K562 (cell line): ENCODE results near the gene P2RX5. TPM values are rescaled to one million over a fixed set of nuclear protein-coding genes. Genes with fewer than 3 reads are reported as not detected.
A peak's percentile ranks its signal among the peaks of the same experiment; 100 is the strongest.

ENCODE experiments used
- ATAC-seq: fragments of 200-7000 bp; cut with Tn5 transposase; 3 replicates; pipeline ENCODE4 v1.9.1; 2020; ENCODE audit warnings: moderate library complexity
- BruUV-seq: library from RNA; stranded (reverse); fragments of 400-500 nt; replicated peaks from 2 replicates; lab custom pipeline; 2021; lab: Mats Ljungman, UMichigan
- CTCF ChIA-PET: fragments of 300-600 bp; formaldehyde crosslinking; extraction: SDS; loops from one replicate; lab custom pipeline; 2021; ENCODE audit warnings: low intra/inter-chr PET ratio; lab: Yijun Ruan, JAX
- POLR2A ChIA-PET: fragments of 300-600, 350-650 bp; sonication (Branson Sonifier 250); formaldehyde crosslinking; extraction: SDS; loops from one replicate; lab custom pipeline; 2021; ENCODE audit warnings: antibody characterized with exemption, inconsistent platforms; lab: Yijun Ruan, JAX
- DNase-seq, 4 experiments: peaks; one replicate each; pipeline versions ENCODE4 v3.0.0 to v3.0.0-alpha.2; 2011 to 2018; ENCODE audit warnings: low spot score in 3 of 4, mixed read lengths in 3 of 4; ENCODE audit errors: extremely low read depth in 1 of 4
- FAIRE-seq: peaks from 2 replicates; lab custom pipeline; 2011; peaks lifted over from hg19 to GRCh38; lab: Jason Lieb, UNC
- H2AFZ ChIP-seq: 2 replicates; pipeline ENCODE4 v1.6.0; 2011; ENCODE audit warnings: low read depth, low read length, control low read depth, inconsistent platforms
- H3K27ac ChIP-seq: fragments of 200-600 bp; 3 replicates; pipeline ENCODE4 v1.8.0; 2011; ENCODE audit warnings: low read depth, mild to moderate bottlenecking, control low read depth, inconsistent platforms, low read length, moderate library complexity, mixed read lengths; ENCODE audit errors: extremely low read depth
- H3K27me3 ChIP-seq, 2 experiments: fragments of 300-600 bp in 1 of 2; 2 replicates in 1 of 2; 3 replicates in 1 of 2; pipeline versions ENCODE4 v1.6.0 to v1.8.0; 2011; ENCODE audit warnings: inconsistent platforms in 2 of 2, low read length in 2 of 2, mild to moderate bottlenecking in 1 of 2, mixed read lengths in 1 of 2, moderate library complexity in 1 of 2; ENCODE audit not compliant: control insufficient read depth in 2 of 2, insufficient read depth in 2 of 2
- H3K36me3 ChIP-seq: fragments of 300-600 bp; 3 replicates; pipeline ENCODE4 v1.8.0; 2011; ENCODE audit warnings: mild to moderate bottlenecking, low read length, inconsistent platforms; ENCODE audit not compliant: control insufficient read depth, insufficient read depth
- H3K4me1 ChIP-seq, 2 experiments: fragments of 200-600 bp in 1 of 2; replicated peaks in 1 of 2; 2 replicates in 1 of 2; 3 replicates in 1 of 2; pipeline versions ENCODE4 v1.5.1 to v1.8.0; 2011; ENCODE audit warnings: inconsistent platforms in 2 of 2, low read length in 2 of 2, mild to moderate bottlenecking in 1 of 2, mixed read lengths in 1 of 2, moderate library complexity in 1 of 2; ENCODE audit not compliant: control insufficient read depth in 2 of 2, insufficient read depth in 2 of 2
- H3K4me2 ChIP-seq: 2 replicates; pipeline ENCODE4 v1.6.1; 2011; ENCODE audit warnings: low read length, control low read depth, inconsistent platforms, mixed read lengths; ENCODE audit not compliant: insufficient read depth
- H3K4me3 ChIP-seq: fragments of 200-600 bp; sonication (generic), shearing (Covaris generic); 2 replicates; pipeline ENCODE4 v1.5.1; 2016; ENCODE audit warnings: control low read depth, inconsistent platforms
- H3K79me2 ChIP-seq: fragments of 200-600 bp; 3 replicates; pipeline ENCODE4 v1.8.0; 2011; ENCODE audit warnings: low read length, inconsistent platforms; ENCODE audit not compliant: control insufficient read depth, insufficient read depth
- H3K9ac ChIP-seq, 2 experiments: 2 replicates each; pipeline versions ENCODE4 v1.6.0 to v1.6.1; 2011; ENCODE audit warnings: low read depth in 2 of 2, low read length in 2 of 2, control low read depth in 1 of 2, inconsistent platforms in 1 of 2, mild to moderate bottlenecking in 1 of 2, mixed read lengths in 1 of 2; ENCODE audit not compliant: insufficient read depth in 1 of 2
- H3K9me1 ChIP-seq: one replicate; pipeline ENCODE4 v1.6.0; 2011; ENCODE audit warnings: inconsistent platforms, mild to moderate bottlenecking, low read length, moderate library complexity; ENCODE audit not compliant: control insufficient read depth, insufficient read depth
- H3K9me3 ChIP-seq: replicated peaks from 2 replicates; pipeline ENCODE4 v1.5.1; 2011; ENCODE audit warnings: low read depth, low read length, inconsistent platforms; ENCODE audit not compliant: control insufficient read depth, insufficient read depth
- H4K20me1 ChIP-seq: replicated peaks from 2 replicates; pipeline ENCODE4 v1.6.1; 2011; ENCODE audit warnings: low read length, inconsistent platforms, mixed read lengths; ENCODE audit not compliant: control insufficient read depth, insufficient read depth
- HCFC1 ChIP-seq: IDR thresholded peaks from 2 replicates; pipeline ENCODE4 v1.6.1; 2012; ENCODE audit warnings: low read depth, low read length, improper control_type of control experiment
- POLR2G ChIP-seq: fragments of 200-400 bp; formaldehyde crosslinking; IDR thresholded peaks from 2 replicates; pipeline ENCODE4 v1.6.1; 2017; ENCODE audit warnings: low read depth, mild to moderate bottlenecking, antibody characterized with exemption, low read length, moderate library complexity
- XRCC3 ChIP-seq: fragments of 450-650 bp; IDR thresholded peaks from 2 replicates; pipeline ENCODE4 v1.6.1; 2017; ENCODE audit warnings: mild to moderate bottlenecking, moderate library complexity
- WGBS: fragments of 100-300 bp; shearing (Covaris generic); methylation state at CpG from one replicate; pipeline ENCODE4 v1.1.6; 2016; ENCODE audit warnings: low coverage, mixed read lengths; ENCODE audit not compliant: insufficient coverage; ENCODE audit errors: missing lambda C conversion rate; 5-methylcytosine and 5-hydroxymethylcytosine counted together
- in situ Hi-C: fragments of 300-500 bp; cut with MboI; formaldehyde crosslinking; loops from 4 replicates; pipeline ENCODE4 v1.15.0; 2018; ENCODE audit warnings: inconsistent platforms, mixed read lengths
- intact Hi-C: fragments of 100-400 bp; cut with micrococcal nuclease; formaldehyde crosslinking; loops from 2 replicates; pipeline ENCODE4 v1.14.2; 2022
- polyA plus RNA-seq, 8 experiments: library from polyadenylated mRNA; depleted of rRNA in 4 of 8; stranded (reverse) in 5 of 8; unstranded in 3 of 8; fragments of >200 nt; fragmentation: Nextera tagmentation in 2 of 8; fragmentation: Illumina TruSeq in 1 of 8; extraction: Ambion mirVana in 2 of 8; extraction: Trizol in 1 of 8; gene quantifications; 2 replicates each; pipeline versions ENCODE4 v1.2.1 to v1.2.3, GENCODE V29; 2011 to 2014; ENCODE audit warnings: inconsistent platforms in 1 of 8, missing spikeins in 1 of 8
- total RNA-seq, 7 experiments: library from RNA; depleted of rRNA in 6 of 7; stranded (reverse); fragments of >200 nt in 6 of 7; fragmentation: Illumina TruSeq in 2 of 7; extraction: Trizol in 2 of 7; gene quantifications; 2 replicates each; pipeline versions ENCODE4 v1.2.1 to v1.2.3, GENCODE V29; 2011 to 2021; ENCODE audit warnings: low replicate concordance in 1 of 7

The P2RX5 gene
- total and polyA plus RNA-seq, 9 of the 15 experiments (the other 6 are each of a cell fraction or from before 2014, with no cell fraction given), result 0.31 to 4.0 (median 1.3) TPM

DNA sequence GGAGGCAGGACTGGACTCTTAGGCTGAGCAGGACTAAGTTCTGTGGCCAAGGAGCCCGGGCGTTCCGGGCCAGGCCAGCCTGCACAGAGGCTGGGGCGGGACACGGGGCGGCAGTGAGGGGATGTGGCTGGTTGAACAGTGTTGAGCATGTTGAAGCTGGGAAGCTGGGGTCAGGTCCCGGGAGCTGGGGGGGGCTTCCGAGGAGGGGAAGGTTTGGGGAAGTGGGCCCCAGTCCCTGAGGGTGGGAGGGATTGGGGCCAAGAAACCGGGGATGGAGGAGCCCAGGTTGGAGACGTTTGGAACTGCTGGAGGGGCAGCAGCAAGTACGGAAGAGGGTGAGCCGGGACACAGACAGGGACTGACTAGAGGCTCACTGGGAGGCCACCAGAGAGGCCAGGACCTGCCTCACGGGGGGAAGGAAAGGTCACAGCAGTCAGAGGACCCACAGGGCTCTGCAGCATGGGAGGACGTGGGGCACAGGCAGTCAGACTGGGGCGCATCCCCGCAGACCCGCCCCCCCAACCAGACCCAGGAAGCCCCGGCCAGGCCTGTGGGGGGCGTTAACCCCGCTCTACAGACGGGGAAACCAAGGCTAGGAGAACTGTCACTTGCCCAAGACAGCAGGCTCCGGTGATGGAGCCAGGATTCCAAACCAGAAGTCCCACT, 37.0 kb downstream of the P2RX5 start:
- in situ Hi-C loops (no loop called here), intact Hi-C loops (no loop called here)
- ChIA-PET CTCF (no interaction called here), POLR2A (interaction anchor here (0.7 kb wide), 1 partner anchor 17 kb away, joined by 3 read pairs; no protein-coding TSS in a partner anchor)
- no TSS peak for BruUV-seq
- H3K9me1 ChIP-seq, result no peaks in the 10 kb centered on the region
- no peaks in the 10 kb centered on the region for H3K36me3 ChIP-seq
- H3K4me2 ChIP-seq, result no peak overlapping the region
- H3K4me1 ChIP-seq, result peaks cover 0 to 42% of the 10 kb centered on the region in 2 experiments; a peak in 2 of 5 replicates
- H3K27me3 ChIP-seq, result no peaks in the 10 kb centered on the region
- no peak overlapping the region for H3K4me3 ChIP-seq
- no peak overlapping the region for H3K27ac ChIP-seq
- no peak overlapping the region; a peak in 1 of 4 replicates for H3K9ac ChIP-seq
- no peaks in the 10 kb centered on the region for H4K20me1 ChIP-seq
- no peaks in the 10 kb centered on the region for H3K9me3 ChIP-seq
- WGBS, result 78% methylated on average over 6 of the region's 22 CpGs
- H3K79me2 ChIP-seq, result no peaks in the 10 kb centered on the region
- TF ChIP-seq XRCC3, result no peak
- TF ChIP-seq POLR2G, result 0 out of 2 replicates have a peak, but pooled peaks have one; percentile 18
- no peak for DNase-seq
- no peak overlapping the region for H2AFZ ChIP-seq
- FAIRE-seq, result no peak
- no peak for ATAC-seq

DNA sequence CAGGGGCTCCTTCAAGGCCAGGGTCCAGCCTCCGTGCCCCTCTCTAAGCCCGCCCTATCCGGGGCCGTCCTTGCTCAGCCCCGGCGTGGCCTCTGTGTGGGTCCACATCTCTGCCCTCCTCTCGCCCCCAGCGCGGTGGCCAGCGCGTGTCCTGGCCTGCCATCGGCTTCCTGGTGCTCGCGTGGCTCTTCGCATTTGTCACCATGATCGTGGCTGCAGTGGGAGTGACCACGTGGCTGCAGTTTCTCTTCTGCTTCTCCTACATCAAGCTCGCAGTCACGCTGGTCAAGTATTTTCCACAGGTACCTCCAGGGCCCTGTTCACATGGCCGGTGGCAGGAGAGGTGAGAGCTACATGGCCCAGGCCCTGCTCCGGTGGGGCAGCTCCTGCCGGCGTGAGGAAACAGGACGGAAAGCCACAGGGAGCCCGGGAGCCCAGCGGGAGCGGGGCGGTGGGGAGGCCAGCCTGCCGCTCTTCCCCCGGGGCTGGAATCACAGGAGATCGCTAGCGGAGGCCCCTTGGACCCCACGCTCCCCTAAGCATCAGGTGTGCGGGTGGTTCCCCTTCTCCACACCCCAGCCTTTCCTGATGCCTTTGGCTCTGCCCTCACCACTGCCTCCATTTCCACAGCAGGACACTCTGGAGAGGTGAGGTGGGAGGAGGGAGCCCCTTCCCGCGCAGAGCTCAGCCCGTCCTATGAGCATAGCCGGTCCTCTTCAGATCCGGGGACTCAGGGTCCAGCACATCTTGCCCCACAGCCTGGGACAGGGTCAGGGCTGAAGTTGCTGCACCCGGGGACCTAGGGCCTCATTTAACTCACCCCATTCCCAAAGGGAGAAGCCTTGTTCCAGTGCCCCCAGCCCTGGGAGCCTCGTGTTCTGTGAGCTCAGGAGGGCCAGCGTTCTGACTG, 37.8 kb downstream of the P2RX5 start:
- no peaks in the 10 kb centered on the region for H3K79me2 ChIP-seq
- POLR2A ChIA-PET, result interaction anchor here (0.7 kb wide), 1 partner anchor 16 kb away, joined by 3 read pairs; no protein-coding TSS in a partner anchor
- no TSS peak for BruUV-seq
- intact Hi-C loops, result no loop called here
- ATAC-seq (no peak), FAIRE-seq (no peak)
- H3K36me3 ChIP-seq, result no peaks in the 10 kb centered on the region
- 86% methylated on average over 18 of the region's 42 CpGs for WGBS
- H2AFZ ChIP-seq, result no peak overlapping the region
- H3K4me3 ChIP-seq, result no peak overlapping the region
- peaks cover 0 to 34% of the 10 kb centered on the region in 2 experiments; a peak in 2 of 5 replicates for H3K4me1 ChIP-seq
- H3K9me1 ChIP-seq, result no peaks in the 10 kb centered on the region
- no peaks in the 10 kb centered on the region for H4K20me1 ChIP-seq
- CTCF ChIA-PET, result no interaction called here
- H3K27me3 ChIP-seq, result no peaks in the 10 kb centered on the region
- TF ChIP-seq POLR2G (peak; percentile 10; the same call in 1 of the 2 replicates), HCFC1 (no peak)
- TF ChIP-seq, all 486 proteins: peak for 1
- H3K9me3 ChIP-seq, result no peaks in the 10 kb centered on the region
- in situ Hi-C loops, result no loop called here
- no peak overlapping the region for H3K27ac ChIP-seq
- H3K4me2 ChIP-seq, result no peak overlapping the region
- DNase-seq, result no peak
- H3K9ac ChIP-seq, result peak overlapping the region in 1 of 2 experiments; percentile 45; a peak in 1 of 4 replicates
